ENCODE results near the gene PDE4B.

The PDE4B gene

DNA sequence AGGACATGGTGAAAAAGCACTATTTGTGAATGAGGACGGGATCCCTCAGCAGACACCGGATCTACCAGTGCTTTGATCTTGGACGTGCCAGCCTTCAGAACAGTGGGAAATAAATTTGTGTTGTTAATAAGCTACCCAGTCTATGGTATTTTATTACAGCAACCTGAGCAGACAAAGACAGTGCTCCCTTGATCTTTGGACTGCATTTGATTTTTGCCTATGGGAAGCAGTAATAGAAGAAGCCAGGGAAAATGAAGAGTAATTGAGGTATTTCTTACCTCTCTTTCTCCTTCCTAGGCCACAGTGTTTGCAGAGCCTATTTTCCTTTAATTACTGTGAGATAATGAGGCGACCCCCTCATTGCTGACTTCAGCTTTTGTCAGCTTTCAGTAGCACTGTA, 87.9 kb downstream of the PDE4B start:
- Histone ChIP-seq H3K27me3 (no peaks in the 10 kb centered on the region), H3K36me3 (no peaks in the 10 kb centered on the region), H3K9me3 (no peaks in the 10 kb centered on the region), H3K27ac (no peak overlapping the region), H3K4me3 (ENCODE audit: low read depth in 1 of 2, low read length in 1 of 2) (no peak overlapping the region), H3K4me1 (ENCODE audit: control insufficient read depth in 1 of 2, insufficient read depth in 1 of 2, low read depth in 1 of 2, low read length in 1 of 2) (no peaks in the 10 kb centered on the region)
- no peak for TF ChIP-seq CTCF (IDR thresholded peaks at IDR 0.05)

DNA sequence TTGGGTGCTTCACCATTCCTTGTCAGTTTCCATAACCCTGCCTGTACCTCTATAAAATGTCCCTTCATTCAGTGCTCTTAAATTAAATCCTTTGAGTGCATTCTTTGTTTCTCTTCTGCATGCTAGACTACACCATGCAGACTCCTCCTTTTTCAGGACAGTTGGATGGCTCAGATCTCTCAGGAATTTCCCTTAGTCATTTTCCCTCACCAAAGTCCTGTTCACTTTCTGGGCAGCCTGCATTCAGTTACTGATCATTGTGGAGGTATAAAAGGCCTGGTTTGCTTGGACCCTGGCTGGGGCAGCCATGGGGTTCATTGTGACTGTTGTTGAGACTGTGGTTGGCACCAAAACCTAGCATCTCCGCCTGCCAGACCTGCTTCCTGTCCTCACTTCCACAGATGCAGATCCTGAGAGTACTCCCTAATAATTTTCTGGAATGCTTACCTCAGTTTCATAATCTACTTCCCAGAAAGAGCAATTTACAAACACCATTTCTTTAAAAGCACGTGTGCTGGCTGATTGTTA, 88.4 kb downstream of the PDE4B start:
- Histone ChIP-seq H3K4me1 (ENCODE audit: control insufficient read depth in 1 of 2, insufficient read depth in 1 of 2, low read depth in 1 of 2, low read length in 1 of 2) (no peaks in the 10 kb centered on the region), H3K4me3 (ENCODE audit: low read depth in 1 of 2, low read length in 1 of 2) (no peak overlapping the region), H3K36me3 (no peaks in the 10 kb centered on the region), H3K27ac (no peak overlapping the region), H3K9me3 (no peaks in the 10 kb centered on the region), H3K27me3 (no peaks in the 10 kb centered on the region)
- TF ChIP-seq CTCF (IDR thresholded peaks at IDR 0.05): no peak

GRCh38 chr1:65882076-65882475, 89.4 kb downstream of the PDE4B start:
- Histone ChIP-seq H3K27ac (no peak overlapping the region), H3K4me3 (ENCODE audit: low read depth in 1 of 2, low read length in 1 of 2) (no peak overlapping the region), H3K27me3 (no peaks in the 10 kb centered on the region), H3K9me3 (no peaks in the 10 kb centered on the region), H3K36me3 (no peaks in the 10 kb centered on the region), H3K4me1 (ENCODE audit: control insufficient read depth in 1 of 2, insufficient read depth in 1 of 2, low read depth in 1 of 2, low read length in 1 of 2) (no peaks in the 10 kb centered on the region)
- no peak for TF ChIP-seq CTCF (IDR thresholded peaks at IDR 0.05)

DNA sequence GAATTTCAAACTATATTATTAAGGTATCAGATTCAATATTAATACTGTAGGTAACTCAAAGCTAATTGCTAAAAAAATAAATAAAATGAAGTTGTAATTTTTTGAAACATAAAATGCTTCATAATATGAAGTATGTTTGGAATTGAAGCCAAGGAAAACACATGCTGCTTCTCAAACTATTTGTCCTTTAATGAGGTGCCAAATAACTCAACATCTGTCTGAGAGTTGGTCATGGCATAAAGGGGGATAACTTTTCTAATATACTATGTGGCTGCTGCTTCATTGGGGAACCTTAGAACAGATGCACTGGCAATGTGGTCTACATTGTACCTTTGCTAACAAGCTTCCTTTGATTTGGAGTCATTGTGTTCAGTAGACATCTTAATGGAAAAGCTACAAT, 96.7 kb downstream of the PDE4B start:
- H3K27me3 ChIP-seq: no peaks in the 10 kb centered on the region
- TF ChIP-seq CTCF (IDR thresholded peaks at IDR 0.05): no peak
- H3K9me3 ChIP-seq: no peaks in the 10 kb centered on the region
- H3K27ac ChIP-seq: no peak overlapping the region
- no peaks in the 10 kb centered on the region for H3K4me1 ChIP-seq (ENCODE audit: control insufficient read depth in 1 of 2, insufficient read depth in 1 of 2, low read depth in 1 of 2, low read length in 1 of 2)
- H3K4me3 ChIP-seq (ENCODE audit: low read depth in 1 of 2, low read length in 1 of 2): no peak overlapping the region
- no peaks in the 10 kb centered on the region for H3K36me3 ChIP-seq

DNA sequence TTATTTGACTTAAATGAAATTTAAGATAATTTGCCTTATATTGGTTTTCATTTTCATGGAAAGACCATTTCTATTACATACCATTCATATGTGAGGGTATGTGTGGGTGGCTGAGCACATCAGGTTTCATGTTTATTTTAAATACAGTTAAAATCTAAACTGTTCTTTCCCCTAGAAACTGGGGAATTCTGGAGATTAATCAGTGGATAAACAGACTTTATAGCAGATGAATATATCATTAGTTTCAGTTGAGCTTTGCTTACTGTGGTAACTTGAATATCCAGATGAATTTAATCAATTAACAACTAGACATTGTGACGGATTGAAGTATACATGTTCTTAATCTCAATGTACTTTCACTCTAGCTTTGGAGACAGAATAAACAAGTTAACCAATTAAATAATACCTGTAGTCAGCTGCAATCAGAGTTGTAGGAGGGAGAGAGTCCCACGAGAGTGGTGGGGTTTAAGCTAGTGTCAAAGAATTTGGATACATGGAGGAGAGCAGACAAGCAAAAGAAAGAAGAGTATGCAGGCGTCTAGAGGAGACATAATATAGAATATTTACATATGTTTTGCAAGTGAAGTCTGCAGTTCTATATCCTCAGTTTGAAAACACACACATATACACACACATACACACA, 97.6 kb downstream of the PDE4B start:
- H3K9me3 ChIP-seq: no peaks in the 10 kb centered on the region
- no peak overlapping the region for H3K27ac ChIP-seq
- no peaks in the 10 kb centered on the region for H3K4me1 ChIP-seq (ENCODE audit: control insufficient read depth in 1 of 2, insufficient read depth in 1 of 2, low read depth in 1 of 2, low read length in 1 of 2)
- no peak overlapping the region for H3K4me3 ChIP-seq (ENCODE audit: low read depth in 1 of 2, low read length in 1 of 2)
- no peak for TF ChIP-seq CTCF (IDR thresholded peaks at IDR 0.05)
- no peaks in the 10 kb centered on the region for H3K36me3 ChIP-seq
- no peaks in the 10 kb centered on the region for H3K27me3 ChIP-seq

Data from neutrophil (primary cell).